Anterior cingulate cortex (tissue), 58 donors: ENCODE measurements around the gene ZBTB47.

Source experiments
- DNase-seq, 58 donors: peaks; one replicate each; lab custom pipeline; 2025; lab: John Stamatoyannopoulos, UW

The ZBTB47 gene

GRCh38 chr3:42652251-42652610 lies 1.3 kb upstream of the ZBTB47 start:
- no peak for DNase-seq

GRCh38 chr3:42652611-42653302 lies 740 bp upstream of the ZBTB47 start:
- peak in 15 of 58 donors; percentile 33 to 75 (median 62) for DNase-seq

DNA sequence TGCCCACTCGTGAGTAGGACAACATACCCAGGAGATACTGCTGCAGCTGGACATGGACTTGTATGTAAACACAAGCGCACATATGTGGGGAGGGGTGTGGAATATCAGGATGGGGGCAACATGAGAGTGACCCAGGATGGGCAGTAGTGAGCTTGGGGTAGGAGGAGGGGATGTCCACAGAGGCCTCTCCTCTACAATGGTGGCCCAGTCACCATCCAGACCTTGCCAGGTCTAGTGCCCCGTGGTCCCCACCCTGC lies 266 bp upstream of the ZBTB47 start:
- DNase-seq = peak in 1 of 58 donors; percentile 70

GRCh38 chr3:42654331-42655201 lies 1.1 kb downstream of the ZBTB47 start:
- peak in 44 of 58 donors; percentile 41 to 79 (median 65) for DNase-seq

DNA sequence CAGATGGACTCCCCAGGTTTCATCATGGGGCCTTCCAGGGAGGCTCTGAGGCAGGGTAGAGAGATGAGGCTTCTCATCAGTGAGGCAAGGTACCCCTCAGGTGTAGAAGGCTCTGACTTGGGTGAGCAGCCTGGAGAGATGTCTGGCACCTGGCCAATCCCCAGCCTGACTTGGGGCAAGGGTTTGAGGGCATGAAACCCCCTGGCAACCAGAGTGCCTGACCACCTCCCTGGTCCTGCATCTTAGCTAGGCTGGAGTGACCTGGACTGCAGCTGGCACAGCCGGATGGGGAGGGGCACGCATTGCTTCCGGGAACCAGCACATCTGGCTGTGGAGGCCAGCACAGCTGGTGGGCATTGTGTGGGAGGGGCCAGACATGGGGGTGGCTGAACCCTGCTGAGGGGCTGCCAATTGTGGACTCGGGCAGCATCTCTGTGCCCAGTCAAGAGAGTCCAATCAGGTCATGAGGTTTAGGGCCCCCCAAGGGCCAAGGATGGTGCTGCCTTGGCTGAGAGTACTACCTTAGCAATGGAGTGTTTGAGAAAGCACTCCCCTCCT lies 1.9 kb downstream of the ZBTB47 start:
- DNase-seq = peak in 8 of 58 donors; percentile 42 to 73 (median 49)

DNA sequence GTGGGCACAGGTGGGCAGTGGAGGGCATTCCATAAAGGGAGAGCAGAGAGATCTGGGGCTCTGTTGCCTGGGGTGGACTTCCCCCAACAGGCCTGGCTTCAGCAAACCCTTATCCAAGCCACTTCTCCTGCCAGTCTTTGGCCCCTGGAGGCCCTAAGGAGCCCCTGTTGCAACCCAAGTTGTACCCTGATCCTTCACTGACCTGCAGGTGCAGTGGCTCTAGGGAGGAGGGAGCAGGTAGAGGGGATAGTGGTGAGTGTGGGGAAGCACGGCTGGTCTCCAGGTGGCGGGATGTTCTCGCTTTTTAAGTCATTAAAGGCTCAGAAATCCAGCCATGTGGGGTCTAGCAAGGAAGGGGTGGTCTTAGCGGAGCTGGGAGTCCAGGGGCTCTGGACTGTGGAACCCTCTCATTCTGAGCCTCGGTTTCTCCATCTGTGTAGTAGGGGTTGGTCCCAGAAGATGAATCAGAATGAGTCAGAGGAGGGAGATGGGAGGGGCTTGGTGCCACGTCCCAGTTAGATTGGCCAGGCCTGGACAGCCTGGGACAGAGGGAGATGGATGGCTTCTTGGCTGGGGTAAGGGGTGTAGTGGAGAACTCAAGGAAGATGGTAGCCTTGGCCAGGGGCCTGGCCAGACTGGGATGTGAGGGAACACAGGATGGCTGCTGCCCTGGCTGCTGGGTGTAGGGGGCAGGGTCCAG lies 2.6 kb downstream of the ZBTB47 start:
- peak in 5 of 58 donors; percentile 27 to 53 (median 40) for DNase-seq

GRCh38 chr3:42656680-42657610 lies 3.4 kb downstream of the ZBTB47 start:
- no peak for DNase-seq

GRCh38 chr3:42657675-42658074 lies 4.2 kb downstream of the ZBTB47 start:
- no peak for DNase-seq

- peak in 10 of 58 donors; percentile 32 to 74 (median 57) for DNase-seq
These were observed 4.7 kb downstream of the ZBTB47 start for GRCh38 chr3:42658091-42658770.

GRCh38 chr3:42658771-42659390 lies 5.4 kb downstream of the ZBTB47 start:
- no peak for DNase-seq

GRCh38 chr3:42659451-42660130 lies 6.1 kb downstream of the ZBTB47 start:
- DNase-seq = peak in 1 of 58 donors; percentile 48

- DNase-seq = peak in 4 of 58 donors; percentile 31 to 54 (median 46)
These were observed 6.7 kb downstream of the ZBTB47 start for GRCh38 chr3:42660131-42660715.

GRCh38 chr3:42660898-42661297 lies 7.4 kb downstream of the ZBTB47 start:
- no peak for DNase-seq

GRCh38 chr3:42661593-42662022 lies 8.1 kb downstream of the ZBTB47 start:
- no peak for DNase-seq

GRCh38 chr3:42662037-42662812 lies 8.7 kb downstream of the ZBTB47 start:
- DNase-seq = no peak

- no peak for DNase-seq
These were observed 9.5 kb downstream of the ZBTB47 start for GRCh38 chr3:42662813-42663535.
